GM21515 (cell line): ENCODE measurements around the gene FHIT.
"Not testable (repeated sequence)": the region's sequence is repeated elsewhere in the genome, so short reads cannot be mapped to it uniquely, and the experiment has no call there.

Experiments used
- ATAC-seq: cut with Tn5 transposase; IDR thresholded peaks from one replicate; pipeline ENCODE4 v1.9.1; 2021; ENCODE audit not compliant: unreplicated experiment

Gene FHIT

GRCh38 chr3:60948488-60948887 lies 302.8 kb downstream of the FHIT start:
- ATAC-seq: no peak

GRCh38 chr3:60935709-60936108 lies 315.5 kb downstream of the FHIT start:
- no peak for ATAC-seq

- no peak for ATAC-seq
Measured at GRCh38 chr3:60933824-60934223, 317.4 kb downstream of the FHIT start.

GRCh38 chr3:60932643-60933042 lies 318.6 kb downstream of the FHIT start:
- ATAC-seq: no peak

GRCh38 chr3:60932170-60932569 lies 319.1 kb downstream of the FHIT start:
- ATAC-seq: no peak

- no peak for ATAC-seq
Measured at GRCh38 chr3:60931452-60931851, 319.8 kb downstream of the FHIT start.

- no peak for ATAC-seq
Measured at GRCh38 chr3:60920519-60920918, 330.7 kb downstream of the FHIT start.

GRCh38 chr3:60919296-60919695 lies 332.0 kb downstream of the FHIT start:
- no peak for ATAC-seq

- no peak for ATAC-seq
Measured at GRCh38 chr3:60917141-60917540, 334.1 kb downstream of the FHIT start.

- no peak for ATAC-seq
Measured at GRCh38 chr3:60916546-60916945, 334.7 kb downstream of the FHIT start.

- no peak for ATAC-seq
Measured at GRCh38 chr3:60913474-60913873, 337.8 kb downstream of the FHIT start.

GRCh38 chr3:60912876-60913275 lies 338.4 kb downstream of the FHIT start:
- ATAC-seq: no peak

- no peak for ATAC-seq
Measured at GRCh38 chr3:60912142-60912541, 339.1 kb downstream of the FHIT start.

- ATAC-seq: no peak
Measured at GRCh38 chr3:60909526-60909925, 341.7 kb downstream of the FHIT start.

- no peak for ATAC-seq
Measured at GRCh38 chr3:60906283-60906682, 345.0 kb downstream of the FHIT start.

GRCh38 chr3:60898321-60898720 lies 352.9 kb downstream of the FHIT start:
- no peak for ATAC-seq

- no peak for ATAC-seq
Measured at GRCh38 chr3:60893946-60894345, 357.3 kb downstream of the FHIT start.

GRCh38 chr3:60890226-60890625 lies 361.0 kb downstream of the FHIT start:
- ATAC-seq: no peak

GRCh38 chr3:60888952-60889351 lies 362.3 kb downstream of the FHIT start:
- ATAC-seq: not testable (repeated sequence)

- no peak for ATAC-seq
Measured at GRCh38 chr3:60887574-60887973, 363.7 kb downstream of the FHIT start.

- ATAC-seq: no peak
Measured at GRCh38 chr3:60886518-60886917, 364.7 kb downstream of the FHIT start.

GRCh38 chr3:60884005-60884404 lies 367.2 kb downstream of the FHIT start:
- no peak for ATAC-seq

- ATAC-seq: no peak
Measured at GRCh38 chr3:60877188-60877587, 374.1 kb downstream of the FHIT start.

GRCh38 chr3:60870396-60870795 lies 380.9 kb downstream of the FHIT start:
- ATAC-seq: no peak
